Measurements from ENCODE around the gene LRRC7. TPM values are rescaled to one million over a fixed set of nuclear protein-coding genes. Genes with fewer than 3 reads are reported as not detected.
"Not testable (repeated sequence)": the region's sequence is repeated elsewhere in the genome, so short reads cannot be mapped to it uniquely, and the experiment has no call there.

Gene LRRC7
- total and polyA plus RNA-seq, 7 donors: 0.33 to 1.2 (median 0.94) TPM; not detected in 2

GRCh38 chr1:69707103-69707502, 139.4 kb downstream of the LRRC7 start:
- no peak for ATAC-seq
- H3K27ac ChIP-seq: no peak overlapping the region
- WGBS, 3 donors: 93 to 94% (median 93%) methylated on average over 4 of the region's 4 CpGs
- no peaks in the 10 kb centered on the region for H3K36me3 ChIP-seq (ENCODE audit: insufficient read depth in 1 of 2, low read depth in 1 of 2)
- no peak overlapping the region for H3K4me3 ChIP-seq
- TF ChIP-seq, protein P1, sequence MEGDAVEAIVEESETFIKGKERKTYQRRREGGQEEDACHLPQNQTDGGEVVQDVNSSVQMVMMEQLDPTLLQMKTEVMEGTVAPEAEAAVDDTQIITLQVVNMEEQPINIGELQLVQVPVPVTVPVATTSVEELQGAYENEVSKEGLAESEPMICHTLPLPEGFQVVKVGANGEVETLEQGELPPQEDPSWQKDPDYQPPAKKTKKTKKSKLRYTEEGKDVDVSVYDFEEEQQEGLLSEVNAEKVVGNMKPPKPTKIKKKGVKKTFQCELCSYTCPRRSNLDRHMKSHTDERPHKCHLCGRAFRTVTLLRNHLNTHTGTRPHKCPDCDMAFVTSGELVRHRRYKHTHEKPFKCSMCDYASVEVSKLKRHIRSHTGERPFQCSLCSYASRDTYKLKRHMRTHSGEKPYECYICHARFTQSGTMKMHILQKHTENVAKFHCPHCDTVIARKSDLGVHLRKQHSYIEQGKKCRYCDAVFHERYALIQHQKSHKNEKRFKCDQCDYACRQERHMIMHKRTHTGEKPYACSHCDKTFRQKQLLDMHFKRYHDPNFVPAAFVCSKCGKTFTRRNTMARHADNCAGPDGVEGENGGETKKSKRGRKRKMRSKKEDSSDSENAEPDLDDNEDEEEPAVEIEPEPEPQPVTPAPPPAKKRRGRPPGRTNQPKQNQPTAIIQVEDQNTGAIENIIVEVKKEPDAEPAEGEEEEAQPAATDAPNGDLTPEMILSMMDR (IDR thresholded peaks at IDR 0.05): no peak
- H3K27me3 ChIP-seq (ENCODE audit: insufficient read depth in 3 of 3, low read length in 2 of 3): no peaks in the 10 kb centered on the region
- DNase-seq: no peak
- no peaks in the 10 kb centered on the region for H3K9me3 ChIP-seq
- intact Hi-C loops (cut with DNase I): no loop called here
- H3K4me1 ChIP-seq: no peaks in the 10 kb centered on the region

- no peak for ATAC-seq
- DNase-seq: no peak
- intact Hi-C loops (cut with DNase I): no loop called here
- no peaks in the 10 kb centered on the region for H3K4me1 ChIP-seq
- H3K27ac ChIP-seq: no peak overlapping the region
- TF ChIP-seq, protein P1 (IDR thresholded peaks at IDR 0.05): no peak
- no peaks in the 10 kb centered on the region for H3K9me3 ChIP-seq
- no peaks in the 10 kb centered on the region for H3K36me3 ChIP-seq (ENCODE audit: insufficient read depth in 1 of 2, low read depth in 1 of 2)
- WGBS, 3 donors: 26 to 33% (median 32%) methylated on average over 4 of the region's 4 CpGs
- no peaks in the 10 kb centered on the region for H3K27me3 ChIP-seq (ENCODE audit: insufficient read depth in 3 of 3, low read length in 2 of 3)
- no peak overlapping the region for H3K4me3 ChIP-seq
Measured at GRCh38 chr1:69710484-69711189, 142.9 kb downstream of the LRRC7 start.

GRCh38 chr1:69711190-69711930, 143.6 kb downstream of the LRRC7 start:
- Histone ChIP-seq H3K36me3 (ENCODE audit: insufficient read depth in 1 of 2, low read depth in 1 of 2) (no peaks in the 10 kb centered on the region), H3K27me3 (ENCODE audit: insufficient read depth in 3 of 3, low read length in 2 of 3) (no peaks in the 10 kb centered on the region), H3K4me3 (no peak overlapping the region), H3K27ac (no peak overlapping the region), H3K4me1 (no peaks in the 10 kb centered on the region), H3K9me3 (no peaks in the 10 kb centered on the region)
- ATAC-seq (no peak), DNase-seq (no peak)
- WGBS, 3 donors: 38 to 51% (median 43%) methylated on average over 4 of the region's 4 CpGs
- TF ChIP-seq, protein P1 (IDR thresholded peaks at IDR 0.05): no peak
- intact Hi-C loops (cut with DNase I): no loop called here

DNA sequence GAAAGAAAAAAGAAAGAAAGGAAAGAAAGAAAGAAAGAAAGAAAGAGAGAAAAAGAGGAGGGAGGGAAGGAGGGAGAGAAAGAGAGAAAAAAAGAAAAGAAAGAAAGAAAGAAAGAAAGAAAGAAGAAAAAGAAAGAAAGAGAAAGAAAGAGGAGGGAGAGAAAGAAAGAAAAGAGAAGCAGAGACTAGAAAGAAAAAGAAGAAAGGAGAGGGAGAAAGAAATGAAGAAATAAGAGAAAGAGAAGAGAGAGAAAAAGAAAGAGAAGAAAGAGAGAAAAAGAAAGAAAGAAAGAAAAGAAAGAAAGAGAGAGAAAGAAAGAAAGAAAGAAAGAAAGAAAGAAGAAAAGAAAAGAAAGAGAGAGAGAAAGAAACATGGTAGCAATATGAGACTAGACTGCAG, 150.1 kb downstream of the LRRC7 start:
- H3K27ac ChIP-seq; DNase-seq; H3K36me3 ChIP-seq (ENCODE audit: insufficient read depth in 1 of 2, low read depth in 1 of 2); H3K9me3 ChIP-seq; H3K4me1 ChIP-seq; H3K27me3 ChIP-seq (ENCODE audit: insufficient read depth in 3 of 3, low read length in 2 of 3); ATAC-seq; H3K4me3 ChIP-seq; intact Hi-C loops (cut with DNase I): not testable (repeated sequence)

GRCh38 chr1:69728206-69728605, 160.5 kb downstream of the LRRC7 start:
- Histone ChIP-seq H3K27ac (no peak overlapping the region), H3K4me1 (no peaks in the 10 kb centered on the region), H3K9me3 (no peaks in the 10 kb centered on the region), H3K36me3 (ENCODE audit: insufficient read depth in 1 of 2, low read depth in 1 of 2) (no peaks in the 10 kb centered on the region), H3K27me3 (ENCODE audit: insufficient read depth in 3 of 3, low read length in 2 of 3) (no peaks in the 10 kb centered on the region), H3K4me3 (no peak overlapping the region)
- DNase-seq (no peak), ATAC-seq (no peak)
- 41 to 51% (median 48%) methylated on average over 1 of the region's 1 CpG for WGBS, 3 donors
- TF ChIP-seq, protein P1 (IDR thresholded peaks at IDR 0.05): no peak
- intact Hi-C loops (cut with DNase I): no loop called here

All from psoas muscle (tissue), 8 donors.